Skeletal muscle tissue (tissue), 4 donors: ENCODE data around the gene RNF212B. TPM values are rescaled to one million over a fixed set of nuclear protein-coding genes. Genes with fewer than 3 reads are reported as not detected.
"Not testable (repeated sequence)": the region's sequence is repeated elsewhere in the genome, so short reads cannot be mapped to it uniquely, and the experiment has no call there.

Experiments
- H3K27ac ChIP-seq: one replicate; pipeline ENCODE4 v1.7.0; 2013; ENCODE audit warnings: mild to moderate bottlenecking, low read depth, low read length, inconsistent platforms
- H3K27me3 ChIP-seq, 3 donors: one replicate each; pipeline ENCODE4 v1.7.0; 2013; ENCODE audit warnings: low read length in 3 of 3; ENCODE audit not compliant: control insufficient read depth in 3 of 3, insufficient read depth in 3 of 3
- H3K36me3 ChIP-seq, 3 donors: one replicate each; pipeline ENCODE4 v1.7.0; 2013; ENCODE audit warnings: low read length in 3 of 3; ENCODE audit not compliant: control insufficient read depth in 3 of 3, insufficient read depth in 3 of 3
- H3K4me1 ChIP-seq, 3 donors: one replicate each; pipeline ENCODE4 v1.7.0; 2013; ENCODE audit warnings: low read length in 3 of 3, mild to moderate bottlenecking in 3 of 3; ENCODE audit not compliant: control insufficient read depth in 3 of 3, insufficient read depth in 3 of 3
- H3K4me3 ChIP-seq, 3 donors: one replicate each; pipeline ENCODE4 v1.7.0; 2013; ENCODE audit warnings: low read length in 3 of 3
- H3K9ac ChIP-seq, 3 donors: one replicate each; pipeline ENCODE4 v1.7.0; 2013; ENCODE audit warnings: low read length in 3 of 3, mild to moderate bottlenecking in 3 of 3, moderate library complexity in 2 of 3, low read depth in 1 of 3
- H3K9me3 ChIP-seq, 3 donors: one replicate each; pipeline ENCODE4 v1.7.0; 2013; ENCODE audit warnings: low read length in 3 of 3; ENCODE audit not compliant: control insufficient read depth in 3 of 3
- total RNA-seq: library from RNA; depleted of rRNA; stranded (reverse); fragments of >200 nt; gene quantifications from one replicate; pipeline ENCODE4 v1.2.3, GENCODE V29; 2014
- donor health status: Osteomylitis.

The RNF212B gene
- total RNA-seq, 1 donor from 2014 or later = not detected

DNA sequence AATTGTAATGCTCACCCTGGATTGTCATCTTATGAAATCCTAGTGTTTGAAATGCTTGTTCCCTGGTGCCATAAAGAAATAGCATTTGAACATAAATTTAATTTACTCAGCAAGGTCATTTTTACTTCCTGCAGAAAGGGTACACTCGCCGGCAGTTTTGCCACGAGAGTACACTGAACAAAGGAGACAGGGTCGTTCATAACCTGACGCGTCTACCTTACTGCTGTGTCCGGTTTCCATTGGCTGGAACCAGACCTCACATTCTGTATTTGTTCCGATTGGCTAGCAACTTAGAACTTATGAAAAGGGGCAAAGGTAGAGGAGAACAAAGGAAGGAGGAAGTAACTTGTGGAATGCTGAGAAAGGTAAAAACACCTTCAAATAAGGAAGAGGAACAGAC, 23.1 kb downstream of the RNF212B start:
- H3K4me3 ChIP-seq, H3K36me3 ChIP-seq, H3K9me3 ChIP-seq, H3K27me3 ChIP-seq, H3K9ac ChIP-seq, H3K27ac ChIP-seq, H3K4me1 ChIP-seq: not testable (repeated sequence)

DNA sequence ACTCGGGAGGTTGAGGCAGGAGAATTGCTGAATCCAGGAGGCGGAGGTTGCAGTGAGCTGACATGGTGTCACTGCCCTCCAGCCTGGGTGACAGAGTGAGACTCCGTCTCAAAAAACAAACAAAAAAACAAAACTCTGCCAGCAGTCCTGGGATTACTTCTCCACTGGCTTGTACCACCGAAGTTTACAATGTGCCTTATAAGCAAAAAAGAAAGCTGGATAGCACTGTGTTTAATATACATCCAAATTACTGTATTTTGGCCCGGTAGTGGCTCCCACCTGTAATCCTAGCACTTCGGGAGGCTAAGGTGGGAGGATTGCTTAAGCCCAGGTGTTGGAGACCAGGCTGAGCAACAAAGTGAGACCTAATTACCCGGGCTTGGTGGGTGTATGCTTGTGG, 31.5 kb downstream of the RNF212B start:
- Histone ChIP-seq H3K9me3 (no peaks in the 10 kb centered on the region), H3K27ac (no peak overlapping the region), H3K9ac (no peak overlapping the region), H3K36me3 (no peaks in the 10 kb centered on the region), H3K4me1 (no peaks in the 10 kb centered on the region), H3K4me3 (no peak overlapping the region), H3K27me3 (no peaks in the 10 kb centered on the region)

DNA sequence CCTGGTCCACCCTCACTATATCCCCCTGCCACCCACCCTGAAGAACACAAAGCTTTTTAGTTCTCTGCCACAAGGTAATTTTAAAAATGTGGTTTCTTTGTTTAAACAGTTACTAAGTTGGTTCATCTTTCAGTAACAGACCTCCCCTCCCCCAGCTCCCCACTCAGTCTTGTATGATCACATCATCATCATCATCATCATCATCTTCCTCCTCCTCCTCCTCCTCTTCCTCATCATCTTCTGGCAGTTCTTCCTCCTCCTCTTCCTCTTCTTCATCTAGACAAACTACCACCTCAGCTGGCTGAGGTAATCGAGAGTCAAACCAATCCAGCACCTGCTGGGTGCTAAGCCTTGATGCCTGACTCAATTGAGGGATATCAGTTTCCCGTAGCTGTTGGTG, 37.7 kb downstream of the RNF212B start:
- Histone ChIP-seq H3K4me1 (peaks cover 2 to 7% (median 3%) of the 10 kb centered on the region in 3 donors), H3K27me3 (no peaks in the 10 kb centered on the region), H3K9ac (no peak overlapping the region), H3K9me3 (no peaks in the 10 kb centered on the region), H3K4me3 (no peak overlapping the region), H3K27ac (no peak overlapping the region), H3K36me3 (peaks cover 7 to 14% (median 9%) of the 10 kb centered on the region in 3 donors)

DNA sequence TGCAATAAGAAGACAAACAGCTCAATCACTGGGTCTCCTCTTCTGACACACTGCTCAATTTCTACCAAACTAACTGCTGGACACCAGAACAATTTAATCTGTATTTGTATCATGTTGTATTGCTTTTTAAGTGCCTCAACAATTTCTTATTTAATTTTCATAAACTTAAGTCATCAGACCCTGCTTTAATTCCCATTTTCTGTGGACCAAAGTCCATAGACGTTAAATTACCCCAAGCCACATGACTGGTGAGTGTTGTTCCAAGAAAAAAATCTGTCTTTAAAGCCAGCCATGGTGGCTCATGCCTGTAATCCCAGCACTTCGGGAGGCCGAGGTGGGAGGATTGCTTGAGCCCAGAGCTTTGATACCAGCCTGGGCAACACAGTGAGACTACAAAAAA, 39.5 kb downstream of the RNF212B start:
- Histone ChIP-seq H3K27me3 (no peaks in the 10 kb centered on the region), H3K4me1 (peaks cover 2 to 8% (median 3%) of the 10 kb centered on the region in 3 donors), H3K27ac (no peak overlapping the region), H3K36me3 (peaks cover 7 to 14% (median 9%) of the 10 kb centered on the region in 3 donors), H3K4me3 (no peak overlapping the region), H3K9me3 (no peaks in the 10 kb centered on the region), H3K9ac (no peak overlapping the region)

DNA sequence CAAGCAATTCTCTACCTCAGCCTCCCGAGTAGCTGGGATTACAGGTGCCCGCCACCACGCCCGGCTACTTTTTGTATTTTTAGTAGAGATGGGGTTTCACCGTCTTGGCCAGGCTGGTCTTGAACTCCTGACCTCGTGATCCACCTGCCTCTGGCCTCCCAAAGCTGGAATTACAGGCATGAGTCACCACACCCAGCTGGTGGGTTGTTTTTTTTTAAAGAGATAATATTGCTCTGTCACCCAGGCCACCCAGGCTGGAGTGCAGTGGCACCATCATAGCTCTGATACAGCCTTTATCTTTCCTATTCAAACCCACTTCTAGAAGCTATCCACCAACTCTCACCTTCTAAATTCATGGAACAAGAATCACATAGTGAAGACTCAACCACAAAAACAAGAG, 40.2 kb downstream of the RNF212B start:
- H3K9me3 ChIP-seq, H3K9ac ChIP-seq, H3K27me3 ChIP-seq, H3K4me1 ChIP-seq, H3K27ac ChIP-seq, H3K4me3 ChIP-seq: not testable (repeated sequence)
- H3K36me3 ChIP-seq = peaks cover 7 to 14% (median 11%) of the 10 kb centered on the region in 3 donors

DNA sequence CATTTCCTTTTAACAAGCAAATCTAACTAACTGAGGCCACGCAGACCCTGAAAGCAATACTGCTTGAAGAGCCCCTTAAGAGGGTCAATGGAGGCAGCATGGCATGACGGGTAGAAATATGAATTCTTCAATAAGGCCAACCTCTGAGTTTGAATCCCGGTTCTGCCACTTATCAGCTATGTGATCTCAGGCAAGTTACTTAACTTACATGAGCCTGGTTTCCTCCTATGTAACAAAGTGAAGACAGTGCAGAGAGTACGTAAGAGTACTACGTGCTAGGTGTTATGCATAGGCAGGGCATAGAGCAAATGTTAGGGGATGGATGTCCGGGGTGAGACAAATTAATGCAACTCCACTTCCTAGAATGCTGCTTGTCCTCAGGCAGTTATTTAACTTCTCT, 43.5 kb downstream of the RNF212B start:
- no peak overlapping the region for H3K27ac ChIP-seq
- H3K4me3 ChIP-seq = no peak overlapping the region
- H3K36me3 ChIP-seq = peaks cover 2 to 6% (median 5%) of the 10 kb centered on the region in 3 donors
- H3K27me3 ChIP-seq = no peaks in the 10 kb centered on the region
- no peaks in the 10 kb centered on the region for H3K9me3 ChIP-seq
- peaks cover 7 to 16% (median 11%) of the 10 kb centered on the region in 3 donors for H3K4me1 ChIP-seq
- no peak overlapping the region for H3K9ac ChIP-seq

DNA sequence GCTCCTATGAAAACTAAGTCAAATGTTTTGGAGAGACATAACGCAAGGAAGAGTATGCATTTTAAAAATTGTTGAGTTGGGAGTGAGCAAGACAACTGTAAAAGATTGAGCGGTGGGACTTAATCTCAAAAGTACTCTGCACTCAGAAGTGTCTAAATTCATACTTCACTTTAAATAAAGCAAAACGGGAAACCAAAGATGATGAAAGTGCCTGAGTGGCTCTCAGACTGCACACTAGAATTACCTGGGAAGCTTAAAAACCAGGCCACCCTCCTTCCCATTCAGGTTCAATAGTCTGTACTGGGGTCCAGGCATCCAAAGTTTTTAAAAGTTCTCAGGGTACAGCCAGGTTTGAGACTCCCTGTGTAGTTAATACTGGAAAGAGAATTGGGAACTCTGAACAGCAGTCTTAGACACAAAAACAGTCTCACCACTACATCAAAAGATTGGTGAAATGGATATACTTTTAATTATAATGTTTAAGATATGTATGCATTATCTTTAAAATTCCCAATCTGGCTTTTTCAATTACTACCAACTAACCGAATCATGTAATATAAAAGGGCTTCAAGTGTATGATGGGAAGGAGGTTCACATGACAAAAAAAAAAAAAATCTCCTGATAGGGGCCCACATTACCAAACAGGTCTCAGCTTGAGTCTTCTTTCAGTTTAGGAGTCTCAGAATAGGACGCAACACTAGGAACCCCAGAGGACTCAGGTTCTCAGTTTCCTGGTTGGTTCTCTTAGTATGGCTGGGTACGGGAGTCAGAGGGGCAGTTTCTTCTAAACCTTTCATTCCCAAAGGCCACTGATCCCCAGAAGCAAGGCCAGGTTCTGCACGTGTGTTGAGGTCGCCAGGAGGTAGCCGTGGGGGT, 47.2 kb downstream of the RNF212B start:
- H3K4me1 ChIP-seq = peaks cover 15 to 22% (median 20%) of the 10 kb centered on the region in 3 donors
- H3K9ac ChIP-seq = peak overlapping the region; percentile 94 to 96 (median 95)
- H3K27me3 ChIP-seq = no peaks in the 10 kb centered on the region
- H3K9me3 ChIP-seq = no peaks in the 10 kb centered on the region
- peak overlapping the region; percentile 97 for H3K27ac ChIP-seq
- H3K4me3 ChIP-seq = peak overlapping the region; percentile 86 to 88 (median 87)
- H3K36me3 ChIP-seq = peaks cover 2 to 5% (median 2%) of the 10 kb centered on the region in 3 donors

DNA sequence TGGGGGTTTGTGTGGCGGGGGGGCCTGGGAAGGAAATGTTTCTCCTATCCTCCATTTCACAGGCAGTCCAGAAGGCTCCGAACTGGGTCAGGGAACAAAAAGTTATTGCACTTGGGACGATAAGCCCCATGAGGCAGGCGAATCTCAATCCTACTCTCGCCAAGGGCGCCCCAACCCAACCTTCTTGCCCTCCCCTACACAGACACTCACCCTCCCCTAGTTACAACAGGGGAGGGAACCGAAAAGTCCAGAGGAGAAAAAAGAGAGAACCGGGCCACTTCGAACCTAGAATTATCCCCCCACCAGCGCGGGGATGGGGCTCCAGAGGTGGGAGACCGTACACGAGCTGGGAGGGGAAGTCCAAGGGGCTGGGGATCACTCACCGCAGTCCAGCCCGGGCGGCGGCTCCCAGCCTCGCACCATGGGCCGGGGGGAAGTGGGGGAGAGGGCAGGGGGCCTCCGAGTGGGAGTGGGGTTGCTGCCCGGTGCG, 47.8 kb downstream of the RNF212B start:
- Histone ChIP-seq H3K9ac (peak overlapping the region; percentile 94 to 96 (median 95)), H3K27ac (peak overlapping the region; percentile 97), H3K27me3 (no peaks in the 10 kb centered on the region), H3K36me3 (peaks cover 2 to 6% (median 2%) of the 10 kb centered on the region in 3 donors), H3K4me3 (peak overlapping the region; percentile 86 to 88 (median 87)), H3K4me1 (peaks cover 13 to 17% (median 17%) of the 10 kb centered on the region in 3 donors), H3K9me3 (no peaks in the 10 kb centered on the region)

DNA sequence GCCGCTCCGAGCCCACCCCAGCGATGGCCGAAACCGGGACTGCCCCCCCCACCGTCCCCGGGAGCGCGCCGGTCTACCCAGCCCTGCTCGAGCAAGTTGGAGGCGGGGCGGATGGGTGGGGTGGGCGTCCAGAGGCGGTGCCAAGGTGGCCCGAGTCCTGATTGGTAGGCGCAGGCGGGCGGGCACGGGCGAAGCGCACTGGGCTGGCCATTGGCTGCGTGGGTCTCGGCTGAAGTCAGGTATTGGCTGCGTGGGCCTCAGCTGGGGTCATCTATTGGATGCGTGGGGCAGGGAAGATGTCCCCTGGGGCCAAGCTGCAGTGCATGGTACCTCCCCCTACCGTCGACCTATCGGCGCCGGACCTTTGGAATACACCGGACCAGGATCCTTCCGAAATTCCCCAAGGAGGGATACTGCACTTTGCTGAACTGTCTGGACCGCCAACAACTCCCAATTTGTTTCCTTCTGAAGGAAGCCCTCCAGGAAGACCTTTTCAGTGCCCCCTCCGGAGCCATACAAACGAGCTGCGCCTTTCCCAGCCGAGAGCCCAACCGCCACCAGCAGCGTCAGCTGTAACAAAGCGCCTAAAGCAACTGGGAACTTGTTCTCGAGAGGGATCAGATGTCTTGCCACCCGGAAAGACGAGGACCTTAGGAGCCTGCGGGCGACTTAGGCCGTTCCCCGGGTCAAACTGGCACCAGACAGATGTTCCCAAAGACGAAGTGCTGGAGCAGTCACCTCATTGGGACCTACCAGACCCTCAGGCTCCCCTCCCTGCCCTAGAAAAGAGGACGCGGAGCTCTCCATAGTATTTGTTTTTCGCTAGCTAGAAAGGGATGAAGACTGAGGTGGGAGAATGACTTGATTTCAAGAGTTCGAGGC, 48.5 kb downstream of the RNF212B start, which contains the start of gene HOMEZ:
TSS of gene HOMEZ (minus strand) at position 113 of the 882 bp plus-strand sequence. CDS start 180 bp downstream, outside the sequence.
- Histone ChIP-seq H3K27me3 (no peaks in the 10 kb centered on the region), H3K36me3 (peaks cover 2 to 6% (median 2%) of the 10 kb centered on the region in 3 donors), H3K9ac (peak within 1 kb of the TSS; percentile 94 to 96 (median 95)), H3K9me3 (no peaks in the 10 kb centered on the region), H3K27ac (peak within 1 kb of the TSS; percentile 97), H3K4me1 (peaks cover 13 to 17% (median 17%) of the 10 kb centered on the region in 3 donors), H3K4me3 (peak within 1 kb of the TSS; percentile 86 to 90 (median 89))
